HG02885 (cell line): ENCODE measurements around the gene ZFAND3.
"Not testable (repeated sequence)": the region's sequence is repeated elsewhere in the genome, so short reads cannot be mapped to it uniquely, and the experiment has no call there.

Source experiments
- ATAC-seq: cut with Tn5 transposase; IDR thresholded peaks from one replicate; pipeline ENCODE4 v1.9.1; 2021; ENCODE audit warnings: mild to moderate bottlenecking; ENCODE audit not compliant: unreplicated experiment, poor library complexity

ZFAND3 gene

GRCh38 chr6:38113825-38114576 lies 294.5 kb downstream of the ZFAND3 start:
- ATAC-seq, result no peak

DNA sequence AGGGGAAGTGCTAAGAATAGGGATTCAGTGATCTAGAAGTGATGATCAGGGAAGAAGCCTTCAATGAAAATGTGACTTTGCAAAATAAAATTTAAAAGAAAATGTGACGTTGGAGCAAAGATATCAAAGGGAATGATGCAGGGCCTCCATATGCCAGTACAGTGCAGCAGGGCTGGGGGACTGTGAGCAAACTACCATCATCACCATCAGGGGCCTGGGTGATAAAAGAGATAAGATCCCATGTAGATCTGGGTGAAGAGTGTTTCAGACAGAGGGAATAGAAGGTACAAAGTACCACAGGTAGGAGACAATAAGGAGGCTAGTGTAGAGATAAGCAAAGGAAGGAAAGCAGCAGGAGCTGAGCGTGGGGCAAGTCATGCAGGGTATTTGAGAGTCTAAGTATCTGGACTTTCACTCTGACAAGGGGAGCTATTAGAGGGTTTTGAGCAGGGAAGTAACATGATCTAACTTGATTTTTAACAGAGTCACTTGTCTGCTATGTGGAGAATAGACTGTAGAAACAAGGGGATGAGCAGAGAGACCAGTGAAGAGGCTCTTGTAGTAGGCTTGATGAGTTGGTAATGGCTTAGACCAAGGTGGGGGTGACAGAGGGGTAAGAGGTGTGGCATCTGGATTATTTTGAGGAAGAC lies 295.6 kb downstream of the ZFAND3 start:
- no peak for ATAC-seq

DNA sequence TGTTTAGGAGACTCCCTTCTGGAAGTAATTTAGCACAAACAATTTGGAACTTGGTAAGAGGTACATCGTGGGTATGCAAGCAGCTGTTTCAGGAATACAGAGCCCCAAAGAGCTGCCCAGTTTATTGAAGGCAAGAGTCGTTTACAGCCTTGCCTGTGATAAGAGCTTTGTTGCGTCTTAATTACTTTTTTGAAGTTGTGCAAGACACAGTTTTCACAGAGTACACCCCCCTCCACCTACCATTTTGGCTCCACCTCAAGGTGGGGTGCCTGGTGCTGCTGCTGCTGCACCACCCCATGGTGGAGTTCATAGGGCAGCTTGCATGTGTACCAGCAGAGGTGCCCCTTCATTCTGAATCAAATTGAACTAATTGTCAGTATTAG lies 296.1 kb downstream of the ZFAND3 start:
- ATAC-seq, result no peak

- no peak for ATAC-seq
Observed at GRCh38 chr6:38116248-38116647, 296.7 kb downstream of the ZFAND3 start.

DNA sequence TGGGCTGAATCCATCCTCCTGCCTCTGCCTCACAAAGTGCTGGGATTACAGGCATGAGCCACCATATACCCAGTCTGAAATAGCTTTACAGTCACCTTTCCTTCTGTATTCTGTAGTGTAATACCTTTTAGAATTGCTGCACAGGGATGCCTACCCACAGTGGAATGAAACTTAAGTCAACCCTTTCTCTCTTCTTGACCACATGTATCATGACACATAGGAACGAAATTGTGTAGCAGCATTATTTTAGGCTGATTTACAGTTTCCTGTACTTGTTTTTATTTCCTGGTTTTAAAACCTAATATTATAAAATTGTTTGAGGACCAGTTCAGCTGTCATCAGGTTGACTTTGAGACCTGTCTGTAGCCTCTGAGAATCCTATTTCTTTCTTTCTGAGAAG lies 297.8 kb downstream of the ZFAND3 start:
- no peak for ATAC-seq

- no peak for ATAC-seq
Observed at GRCh38 chr6:38118791-38119365, 299.4 kb downstream of the ZFAND3 start.

- ATAC-seq, result no peak
Observed at GRCh38 chr6:38119516-38119915, 300.0 kb downstream of the ZFAND3 start.

DNA sequence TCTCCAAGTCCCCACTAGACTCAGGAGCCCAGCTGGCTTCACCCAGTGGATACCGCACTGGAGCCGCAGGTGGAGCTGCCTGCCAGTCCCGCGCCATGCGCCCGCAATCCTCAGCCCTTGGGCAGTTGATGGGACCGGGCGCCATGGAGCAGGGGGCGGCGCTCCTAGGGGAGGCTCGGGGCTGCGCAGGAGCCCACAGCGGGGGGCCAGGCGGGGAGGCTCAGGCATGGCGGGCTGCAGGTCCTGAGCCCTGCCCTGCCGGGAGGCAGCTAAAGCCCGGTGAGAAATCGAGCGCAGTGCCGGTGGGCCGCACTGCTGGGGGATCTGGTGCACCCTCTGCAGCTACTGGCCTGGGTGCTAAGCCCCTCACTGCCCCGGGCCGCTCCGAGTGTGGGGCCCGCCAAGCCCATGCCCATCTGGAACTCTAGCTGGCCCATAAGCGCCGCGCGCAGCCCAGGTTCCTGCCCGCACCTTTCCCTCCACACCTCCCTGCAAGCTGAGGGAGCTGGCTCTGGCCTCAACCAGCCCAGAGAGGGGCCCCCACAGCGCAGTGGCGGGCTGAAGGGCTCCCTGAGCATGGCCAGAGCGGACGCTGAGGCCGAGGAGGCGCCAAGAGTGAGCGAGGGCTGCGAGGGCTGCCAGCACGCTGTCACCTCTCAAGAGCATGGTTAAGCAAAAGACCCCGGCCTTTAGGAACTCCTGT lies 304.8 kb downstream of the ZFAND3 start:
- ATAC-seq, result not testable (repeated sequence)

- ATAC-seq, result no peak
Observed at GRCh38 chr6:38127284-38127683, 307.8 kb downstream of the ZFAND3 start.

DNA sequence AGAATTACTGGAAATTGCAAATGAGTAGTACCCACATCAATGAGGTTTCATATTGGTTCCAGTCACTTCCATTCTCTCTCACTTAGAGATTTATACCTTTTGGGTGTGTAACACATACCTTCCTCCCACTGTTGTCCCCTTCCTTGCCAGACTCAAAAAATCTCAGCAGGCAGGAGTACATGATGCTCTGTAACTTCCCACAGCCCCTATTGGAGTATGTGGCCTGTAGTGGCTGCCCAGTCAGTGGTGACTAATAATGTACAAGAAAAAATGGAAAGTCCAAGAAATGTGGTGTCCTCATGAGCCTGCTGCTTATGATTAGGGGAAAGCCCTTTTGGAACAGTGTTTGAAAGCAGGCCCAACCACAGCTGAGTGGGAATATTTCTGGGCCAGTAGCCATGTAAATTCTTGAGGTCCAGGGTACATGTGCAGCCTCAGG lies 312.0 kb downstream of the ZFAND3 start:
- no peak for ATAC-seq

GRCh38 chr6:38133932-38134703 lies 314.6 kb downstream of the ZFAND3 start:
- ATAC-seq, result no peak

- no peak for ATAC-seq
Observed at GRCh38 chr6:38134704-38135088, 315.2 kb downstream of the ZFAND3 start.

- no peak for ATAC-seq
Observed at GRCh38 chr6:38136547-38136946, 317.0 kb downstream of the ZFAND3 start.

DNA sequence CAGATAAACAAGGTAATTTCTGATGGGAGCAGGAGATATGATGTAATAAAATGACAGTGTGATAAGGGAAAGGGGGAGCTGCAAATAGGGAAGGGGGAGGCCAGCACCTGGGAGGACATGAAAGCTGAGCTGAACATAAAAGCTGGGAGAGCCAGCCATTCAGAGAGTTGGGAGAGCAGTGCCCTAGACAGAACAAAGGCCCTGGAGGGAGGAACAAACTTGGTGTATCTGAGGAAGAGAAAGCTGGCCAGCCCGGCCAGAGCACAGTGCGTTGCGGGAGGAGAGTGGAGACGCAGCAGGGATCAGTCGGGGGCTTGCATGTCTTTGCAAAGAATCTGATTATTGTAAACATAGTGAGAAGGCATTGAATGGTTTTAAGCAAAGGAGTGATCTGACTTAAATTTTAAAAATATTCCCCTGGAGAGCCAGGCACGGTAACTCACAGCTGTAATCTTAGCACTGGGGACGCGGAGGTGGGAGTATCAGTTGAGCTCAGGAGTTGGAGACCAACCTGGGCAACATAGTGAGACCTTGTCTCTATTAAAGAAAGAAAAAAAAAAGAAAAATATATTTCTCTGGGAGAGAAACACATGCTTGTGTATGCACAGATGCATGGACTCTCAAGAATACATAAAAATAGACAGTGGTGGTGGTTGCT lies 318.2 kb downstream of the ZFAND3 start:
- ATAC-seq, result no peak

DNA sequence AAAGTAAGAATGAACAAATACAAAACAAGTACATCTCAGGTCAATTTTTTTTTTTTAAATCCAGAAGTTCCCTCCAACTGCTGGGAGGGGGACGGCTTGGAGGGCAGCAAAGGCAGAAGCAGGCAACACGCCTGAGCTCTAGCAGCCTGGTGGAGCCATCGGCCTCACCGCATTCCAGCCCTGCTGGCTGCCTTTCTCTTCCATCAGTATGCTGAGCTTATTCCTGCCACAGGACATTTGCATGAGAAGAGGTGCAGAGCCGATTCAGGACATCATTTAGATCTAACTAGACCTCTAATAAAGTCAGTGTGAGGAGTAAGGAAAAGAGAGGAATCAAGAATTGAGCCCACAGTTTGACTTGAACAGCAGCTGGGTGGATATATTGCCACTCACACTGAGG lies 318.8 kb downstream of the ZFAND3 start:
- no peak for ATAC-seq

DNA sequence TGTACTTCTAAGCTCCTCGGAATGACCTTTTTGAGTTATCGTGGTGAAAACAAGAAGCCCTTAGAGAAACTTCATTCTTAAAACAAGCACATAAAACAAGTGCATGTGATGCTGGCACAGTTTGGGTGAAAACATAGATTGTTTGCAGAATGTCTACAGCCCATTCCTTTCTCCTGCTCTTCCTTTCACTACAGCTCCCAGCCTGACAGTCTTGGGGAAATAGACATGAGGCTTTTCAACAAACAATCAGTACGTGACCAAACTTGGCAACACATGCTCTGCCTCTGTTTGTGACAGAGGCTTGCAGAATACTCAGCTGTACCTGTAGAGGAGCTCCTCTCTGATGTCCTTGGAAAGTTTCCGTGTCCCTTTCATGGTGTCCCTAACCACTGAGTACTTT lies 321.6 kb downstream of the ZFAND3 start:
- no peak for ATAC-seq

DNA sequence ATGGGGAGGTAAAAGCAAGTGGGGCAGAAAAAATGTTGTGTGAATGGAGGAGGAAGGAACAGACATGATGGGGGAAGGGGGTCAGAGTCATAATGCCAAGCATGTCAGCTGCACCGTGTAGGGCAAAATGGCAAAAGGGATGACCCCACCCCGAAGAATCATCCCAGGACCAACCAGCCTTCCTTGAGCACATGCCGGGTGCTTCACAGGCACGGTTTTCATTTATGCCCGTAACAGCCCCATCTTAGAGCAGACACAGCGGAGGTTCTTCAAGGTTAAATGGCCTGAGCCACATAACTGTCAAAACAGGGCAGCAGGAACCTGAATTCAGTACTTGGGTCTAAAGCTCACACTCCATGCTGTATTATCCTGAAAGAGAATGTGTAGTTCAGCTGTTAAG lies 322.2 kb downstream of the ZFAND3 start:
- ATAC-seq, result no peak

DNA sequence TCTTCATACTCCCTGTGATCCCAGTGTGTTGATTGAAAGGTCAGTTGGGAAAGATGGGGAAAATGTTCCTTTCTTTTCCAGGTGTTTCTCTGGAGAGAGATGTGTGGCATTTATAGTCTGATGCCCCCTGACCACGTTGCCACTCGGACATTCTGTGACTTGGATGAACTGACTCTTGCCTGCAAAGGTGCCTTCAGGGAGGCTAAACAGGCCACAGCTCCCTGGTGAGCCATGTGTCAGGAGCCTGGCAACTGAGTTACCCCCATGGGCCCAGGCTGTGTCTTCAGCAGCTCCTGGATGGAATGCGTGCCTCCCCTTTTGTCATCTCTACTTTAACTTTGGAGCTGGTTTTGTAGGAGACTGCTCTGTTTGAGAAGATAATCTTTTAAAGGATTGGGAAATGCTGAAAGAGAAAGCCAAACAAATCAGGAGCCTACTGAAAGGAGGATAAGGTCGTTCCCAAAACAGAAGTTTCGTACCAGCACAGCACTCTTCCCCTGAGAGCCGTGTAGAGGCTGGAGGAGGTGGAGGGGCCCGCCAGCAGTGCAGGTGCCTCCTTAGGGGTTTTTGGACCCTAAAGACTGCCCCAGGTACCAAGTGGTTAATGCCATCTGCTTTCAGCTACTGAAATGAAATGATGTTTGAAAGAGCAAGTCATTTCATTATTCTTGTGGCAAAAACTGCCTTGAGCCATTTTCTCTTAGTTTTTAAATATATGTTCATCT lies 322.8 kb downstream of the ZFAND3 start:
- ATAC-seq, result no peak
